Loucy (cell line): ENCODE data around the gene IL16.
"Not testable (repeated sequence)": the region's sequence is repeated elsewhere in the genome, so short reads cannot be mapped to it uniquely, and the experiment has no call there.

Experiments used
- H2AFZ ChIP-seq: fragments of 200-600 bp; sonication (generic); 2 replicates; pipeline ENCODE4 v1.6.0; 2016; ENCODE audit warnings: antibody characterized with exemption, mild to moderate bottlenecking, low read length, moderate library complexity
- H3F3A ChIP-seq: fragments of 200-600 bp; 2 replicates; pipeline ENCODE4 v1.6.0; 2016; ENCODE audit warnings: antibody characterized with exemption, low read depth, mild to moderate bottlenecking
- H3K27me3 ChIP-seq: fragments of 200-600 bp; sonication (generic); 2 replicates; pipeline ENCODE4 v1.6.1; 2014; ENCODE audit warnings: low read length, mild to moderate bottlenecking; ENCODE audit not compliant: insufficient read depth, poor library complexity, severe bottlenecking
- H3K36me3 ChIP-seq: fragments of 200-600 bp; sonication (generic); 2 replicates; pipeline ENCODE4 v1.6.1; 2016; ENCODE audit warnings: low read length; ENCODE audit not compliant: insufficient read depth
- H3K4me1 ChIP-seq: fragments of 200-600 bp; sonication (generic); 2 replicates; pipeline ENCODE4 v1.5.1; 2014; ENCODE audit warnings: low read length, mild to moderate bottlenecking; ENCODE audit not compliant: insufficient read depth, poor library complexity, severe bottlenecking
- H3K4me2 ChIP-seq: fragments of 200-600 bp; sonication (generic); 2 replicates; pipeline ENCODE4 v1.6.0; 2014; ENCODE audit warnings: antibody characterized with exemption, low read length, low read depth, mild to moderate bottlenecking; ENCODE audit not compliant: poor library complexity, severe bottlenecking
- H3K4me3 ChIP-seq: fragments of 200-600 bp; sonication (generic); 2 replicates; pipeline ENCODE4 v1.5.1; 2014; ENCODE audit warnings: low read length, mild to moderate bottlenecking, mixed read lengths; ENCODE audit not compliant: poor library complexity, severe bottlenecking
- H3K79me2 ChIP-seq: fragments of 200-600 bp; sonication (generic); 2 replicates; pipeline ENCODE4 v1.6.1; 2014; ENCODE audit warnings: low read length; ENCODE audit not compliant: insufficient read depth
- H3K9ac ChIP-seq: fragments of 200-600 bp; sonication (generic); 2 replicates; pipeline ENCODE4 v1.6.0; 2014; ENCODE audit warnings: mild to moderate bottlenecking, low read depth, low read length, moderate library complexity; ENCODE audit not compliant: poor library complexity, severe bottlenecking
- H3K9me2 ChIP-seq: fragments of 200-600 bp; sonication (generic); replicated peaks from 2 replicates; pipeline ENCODE4 v1.6.1; 2016; ENCODE audit warnings: low read depth, low read length, mixed read lengths
- H3K9me3 ChIP-seq: fragments of 200-600 bp; sonication (generic); 2 replicates; pipeline ENCODE4 v1.6.1; 2014; ENCODE audit warnings: mild to moderate bottlenecking, antibody characterized with exemption, low read length, low read depth; ENCODE audit not compliant: insufficient read depth
- H4K20me1 ChIP-seq: fragments of 200-600 bp; sonication (generic); 2 replicates; pipeline ENCODE4 v1.6.0; 2014; ENCODE audit warnings: antibody characterized with exemption, low read length, mild to moderate bottlenecking; ENCODE audit not compliant: insufficient read depth, poor library complexity, severe bottlenecking
- EZH2phosphoT487 ChIP-seq: fragments of 200-600 bp; IDR thresholded peaks from 2 replicates; pipeline ENCODE4 v1.6.1; 2018; ENCODE audit warnings: antibody characterized with exemption, mild to moderate bottlenecking, moderate library complexity, borderline replicate concordance
- TF ChIP-seq, protein P1 (sequence below): fragments of 200-600 bp; sonication (generic); conservative IDR thresholded peaks from 2 replicates; pipeline ENCODE4 v1.5.1; 2014; ENCODE audit warnings: mild to moderate bottlenecking, antibody characterized with exemption, low read length

IL16 gene

DNA sequence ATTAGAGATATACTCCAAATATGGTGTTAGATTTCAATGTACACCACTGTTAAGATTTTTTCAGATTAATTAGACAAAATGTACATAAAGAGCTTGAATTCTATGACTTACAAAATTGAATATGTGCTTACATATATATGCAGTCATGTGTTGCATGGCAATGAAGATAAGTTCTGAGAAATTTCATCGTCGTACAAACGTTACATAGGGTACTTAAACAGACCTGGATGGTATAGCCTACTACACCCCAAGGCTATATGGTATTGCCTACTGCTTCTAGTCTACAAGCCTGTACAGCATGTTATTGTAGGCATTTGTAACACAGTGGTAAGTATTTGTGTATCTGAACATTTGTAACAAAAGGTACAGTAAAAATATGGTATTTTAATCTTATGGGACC lies 9.3 kb downstream of the IL16 start:
- H3K4me1 ChIP-seq: no peaks in the 10 kb centered on the region
- no peaks in the 10 kb centered on the region for H3K9me3 ChIP-seq
- no peak overlapping the region for H3K4me2 ChIP-seq
- no peak overlapping the region for H2AFZ ChIP-seq
- H3K36me3 ChIP-seq: no peaks in the 10 kb centered on the region
- no peaks in the 10 kb centered on the region for H3K79me2 ChIP-seq
- H3K4me3 ChIP-seq: no peak overlapping the region
- TF ChIP-seq, protein P1, sequence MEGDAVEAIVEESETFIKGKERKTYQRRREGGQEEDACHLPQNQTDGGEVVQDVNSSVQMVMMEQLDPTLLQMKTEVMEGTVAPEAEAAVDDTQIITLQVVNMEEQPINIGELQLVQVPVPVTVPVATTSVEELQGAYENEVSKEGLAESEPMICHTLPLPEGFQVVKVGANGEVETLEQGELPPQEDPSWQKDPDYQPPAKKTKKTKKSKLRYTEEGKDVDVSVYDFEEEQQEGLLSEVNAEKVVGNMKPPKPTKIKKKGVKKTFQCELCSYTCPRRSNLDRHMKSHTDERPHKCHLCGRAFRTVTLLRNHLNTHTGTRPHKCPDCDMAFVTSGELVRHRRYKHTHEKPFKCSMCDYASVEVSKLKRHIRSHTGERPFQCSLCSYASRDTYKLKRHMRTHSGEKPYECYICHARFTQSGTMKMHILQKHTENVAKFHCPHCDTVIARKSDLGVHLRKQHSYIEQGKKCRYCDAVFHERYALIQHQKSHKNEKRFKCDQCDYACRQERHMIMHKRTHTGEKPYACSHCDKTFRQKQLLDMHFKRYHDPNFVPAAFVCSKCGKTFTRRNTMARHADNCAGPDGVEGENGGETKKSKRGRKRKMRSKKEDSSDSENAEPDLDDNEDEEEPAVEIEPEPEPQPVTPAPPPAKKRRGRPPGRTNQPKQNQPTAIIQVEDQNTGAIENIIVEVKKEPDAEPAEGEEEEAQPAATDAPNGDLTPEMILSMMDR: no peak
- no peak for TF ChIP-seq EZH2phosphoT487
- no peaks in the 10 kb centered on the region for H4K20me1 ChIP-seq
- no peaks in the 10 kb centered on the region for H3K27me3 ChIP-seq
- no peaks in the 10 kb centered on the region for H3K9me2 ChIP-seq
- H3K9ac ChIP-seq: no peak overlapping the region
- no peaks in the 10 kb centered on the region for H3F3A ChIP-seq

DNA sequence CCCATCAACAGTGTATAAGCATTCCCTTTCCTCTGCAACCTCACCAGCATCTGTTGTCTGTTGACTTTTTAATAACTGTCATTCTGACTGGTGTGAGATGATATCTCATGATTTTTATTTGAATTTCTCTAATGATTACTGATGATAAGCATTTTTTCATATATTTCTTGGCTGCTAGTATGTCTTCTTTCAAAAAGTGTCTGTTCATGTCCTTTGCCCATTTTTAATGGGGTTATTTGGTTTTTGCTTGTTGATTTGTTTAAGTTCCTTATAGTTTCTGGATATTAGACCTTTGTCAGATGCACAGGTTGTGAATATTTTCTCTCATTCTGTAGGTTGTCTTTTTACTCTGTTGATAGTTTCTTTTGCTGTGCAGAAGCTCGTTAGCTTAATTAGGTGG lies 11.3 kb downstream of the IL16 start:
- not testable (repeated sequence) for H3K36me3 ChIP-seq, H3K9me3 ChIP-seq, H3K27me3 ChIP-seq, H3K4me2 ChIP-seq, H4K20me1 ChIP-seq, H3K4me3 ChIP-seq, H3K4me1 ChIP-seq, H3K9ac ChIP-seq, H3F3A ChIP-seq, H3K9me2 ChIP-seq, H2AFZ ChIP-seq, H3K79me2 ChIP-seq

DNA sequence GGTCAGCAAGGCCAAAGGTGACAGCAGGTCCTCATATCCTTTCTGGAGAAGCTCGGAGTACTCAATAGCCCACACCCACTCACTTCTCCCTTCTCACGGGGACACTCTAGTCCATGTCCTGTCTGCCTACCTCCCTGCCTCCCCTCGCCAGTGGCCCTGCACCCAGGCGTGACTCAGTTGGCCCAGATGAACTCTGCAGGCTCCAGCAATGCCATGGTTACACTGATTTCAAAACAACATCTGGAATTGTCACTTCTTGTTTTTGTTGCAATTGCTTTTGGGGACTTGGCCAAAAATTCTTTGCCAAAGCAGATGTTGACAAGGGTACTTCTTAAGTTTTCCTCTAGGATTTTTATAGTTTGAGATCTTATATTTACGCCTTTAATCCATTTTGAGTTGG lies 13.0 kb downstream of the IL16 start:
- no peaks in the 10 kb centered on the region for H3F3A ChIP-seq
- H3K79me2 ChIP-seq: no peaks in the 10 kb centered on the region
- H3K9me2 ChIP-seq: no peaks in the 10 kb centered on the region
- H2AFZ ChIP-seq: no peak overlapping the region
- TF ChIP-seq EZH2phosphoT487: no peak
- TF ChIP-seq, protein P1: no peak
- no peaks in the 10 kb centered on the region for H3K4me1 ChIP-seq
- H3K27me3 ChIP-seq: no peaks in the 10 kb centered on the region
- no peak overlapping the region for H3K4me3 ChIP-seq
- H3K9me3 ChIP-seq: no peaks in the 10 kb centered on the region
- H4K20me1 ChIP-seq: no peaks in the 10 kb centered on the region
- no peaks in the 10 kb centered on the region for H3K36me3 ChIP-seq
- H3K9ac ChIP-seq: no peak overlapping the region
- no peak overlapping the region for H3K4me2 ChIP-seq

DNA sequence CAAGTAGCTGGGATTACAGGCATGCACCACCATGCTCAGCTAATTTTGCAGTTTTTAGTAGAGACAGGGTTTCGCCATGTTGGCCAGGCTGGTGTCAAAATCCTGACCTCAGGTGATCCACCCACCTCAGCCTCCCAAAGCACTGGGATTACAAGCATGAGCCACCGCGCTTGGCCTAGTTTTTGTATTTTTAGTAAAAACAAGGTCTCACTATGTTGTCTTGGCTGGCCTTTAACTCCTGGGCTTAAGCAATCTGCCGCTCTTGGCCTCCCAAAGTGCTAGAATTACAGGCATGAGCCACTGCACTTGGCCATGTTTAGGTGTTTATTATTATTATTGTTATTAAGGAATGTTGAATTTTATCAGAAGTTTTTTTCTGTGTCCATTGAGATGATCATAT lies 14.7 kb downstream of the IL16 start:
- TF ChIP-seq, protein P1: no peak
- TF ChIP-seq EZH2phosphoT487: no peak
- Histone ChIP-seq H3K4me3 (no peak overlapping the region), H3K9me2 (no peaks in the 10 kb centered on the region), H2AFZ (no peak overlapping the region), H3K4me1 (no peaks in the 10 kb centered on the region), H3K9ac (no peak overlapping the region), H4K20me1 (no peaks in the 10 kb centered on the region), H3K9me3 (no peaks in the 10 kb centered on the region), H3K36me3 (no peaks in the 10 kb centered on the region), H3K27me3 (no peaks in the 10 kb centered on the region), H3K4me2 (no peak overlapping the region), H3K79me2 (no peaks in the 10 kb centered on the region), H3F3A (no peaks in the 10 kb centered on the region)
